ENCODE results near the gene CEP57.

DNA sequence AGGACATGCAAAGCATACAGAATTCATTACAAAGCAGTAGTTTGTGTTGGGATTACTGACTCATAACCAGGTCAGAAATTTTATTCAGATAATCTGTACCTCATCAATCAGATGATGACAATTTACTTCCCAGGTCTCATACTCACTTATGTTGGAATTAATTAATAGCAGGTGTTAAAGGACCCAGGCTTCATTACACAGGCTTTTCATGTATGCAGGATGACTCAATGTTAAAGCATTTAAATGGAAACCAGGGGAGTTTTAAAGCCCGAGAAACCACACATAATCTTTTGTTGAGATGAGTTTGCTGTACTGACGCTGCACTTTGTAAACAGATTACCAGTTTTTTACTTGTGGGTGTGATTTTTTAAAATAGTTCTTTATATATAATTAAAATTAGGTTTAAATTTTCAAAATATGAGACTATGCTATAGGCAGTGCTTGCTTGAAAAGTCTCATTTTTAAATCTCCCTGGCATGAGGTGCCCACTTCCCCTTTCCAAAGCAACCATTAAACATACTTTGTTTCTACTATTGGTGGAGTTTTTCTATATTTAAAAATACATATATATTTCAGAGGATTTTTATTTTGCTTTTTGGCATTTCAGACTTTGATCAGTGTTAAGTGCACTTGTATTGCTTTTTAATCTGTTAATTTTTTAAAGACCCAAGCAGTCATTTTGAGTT, 41.0 kb downstream of the CEP57 start:
- TF ChIP-seq, protein P1, sequence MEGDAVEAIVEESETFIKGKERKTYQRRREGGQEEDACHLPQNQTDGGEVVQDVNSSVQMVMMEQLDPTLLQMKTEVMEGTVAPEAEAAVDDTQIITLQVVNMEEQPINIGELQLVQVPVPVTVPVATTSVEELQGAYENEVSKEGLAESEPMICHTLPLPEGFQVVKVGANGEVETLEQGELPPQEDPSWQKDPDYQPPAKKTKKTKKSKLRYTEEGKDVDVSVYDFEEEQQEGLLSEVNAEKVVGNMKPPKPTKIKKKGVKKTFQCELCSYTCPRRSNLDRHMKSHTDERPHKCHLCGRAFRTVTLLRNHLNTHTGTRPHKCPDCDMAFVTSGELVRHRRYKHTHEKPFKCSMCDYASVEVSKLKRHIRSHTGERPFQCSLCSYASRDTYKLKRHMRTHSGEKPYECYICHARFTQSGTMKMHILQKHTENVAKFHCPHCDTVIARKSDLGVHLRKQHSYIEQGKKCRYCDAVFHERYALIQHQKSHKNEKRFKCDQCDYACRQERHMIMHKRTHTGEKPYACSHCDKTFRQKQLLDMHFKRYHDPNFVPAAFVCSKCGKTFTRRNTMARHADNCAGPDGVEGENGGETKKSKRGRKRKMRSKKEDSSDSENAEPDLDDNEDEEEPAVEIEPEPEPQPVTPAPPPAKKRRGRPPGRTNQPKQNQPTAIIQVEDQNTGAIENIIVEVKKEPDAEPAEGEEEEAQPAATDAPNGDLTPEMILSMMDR (IDR thresholded peaks at IDR 0.05; ENCODE audit: low read depth, low read length): no peak
- TF ChIP-seq EZH2phosphoT487 (IDR thresholded peaks at IDR 0.05; ENCODE audit: low read depth): no peak

Measured in OCI-LY3 (cell line).